DND-41 (cell line): ENCODE data around the gene NOC2L.

Experiments used
- CTCF ChIP-seq: IDR thresholded peaks from 2 replicates; pipeline ENCODE4 v1.5.1; 2012; ENCODE audit warnings: borderline replicate concordance, low read length, moderate library complexity, mild to moderate bottlenecking; ENCODE audit not compliant: poor library complexity, severe bottlenecking; ENCODE audit errors: extremely low read depth
- EZH2 ChIP-seq: IDR thresholded peaks from 3 replicates; pipeline ENCODE4 v1.6.1; 2012; ENCODE audit warnings: borderline replicate concordance, low read depth, mild to moderate bottlenecking, moderate library complexity, low read length, inconsistent platforms; ENCODE audit not compliant: severe bottlenecking

GRCh38 chr1:903305-903704, 55.8 kb downstream of the NOC2L start:
- TF ChIP-seq EZH2 (no peak), CTCF (no peak)
